Measurements from ENCODE around the gene PLEKHA6. TPM values are rescaled to one million over a fixed set of nuclear protein-coding genes. Genes with fewer than 3 reads are reported as not detected.

The PLEKHA6 gene
- total RNA-seq, 1 donor, result 3.9 TPM

GRCh38 chr1:204263254-204263910 is 96.3 kb downstream of the PLEKHA6 start:
- no peak for DNase-seq (ENCODE audit: low read depth)
- no peak for TF ChIP-seq CTCF (IDR thresholded peaks at IDR 0.05; ENCODE audit: insufficient read depth, low read depth, low read length)
- H3K4me3 ChIP-seq (ENCODE audit: low read depth, low read length), result no peak overlapping the region

- TF ChIP-seq CTCF (IDR thresholded peaks at IDR 0.05; ENCODE audit: insufficient read depth, low read depth, low read length), result no peak
- no peak overlapping the region for H3K4me3 ChIP-seq (ENCODE audit: low read depth, low read length)
- no peak for DNase-seq (ENCODE audit: low read depth)
These were observed 97.0 kb downstream of the PLEKHA6 start for GRCh38 chr1:204262506-204263253.

- DNase-seq (ENCODE audit: low read depth), result peak; percentile 42
- no peak for TF ChIP-seq CTCF (IDR thresholded peaks at IDR 0.05; ENCODE audit: insufficient read depth, low read depth, low read length)
- no peak overlapping the region for H3K4me3 ChIP-seq (ENCODE audit: low read depth, low read length)
These were observed 97.8 kb downstream of the PLEKHA6 start for GRCh38 chr1:204261746-204262505.

- no peak for DNase-seq (ENCODE audit: low read depth)
- no peak for TF ChIP-seq CTCF (IDR thresholded peaks at IDR 0.05; ENCODE audit: insufficient read depth, low read depth, low read length)
- H3K4me3 ChIP-seq (ENCODE audit: low read depth, low read length), result no peak overlapping the region
These were observed 98.5 kb downstream of the PLEKHA6 start for GRCh38 chr1:204261266-204261665.

GRCh38 chr1:204260601-204261197 is 99.0 kb downstream of the PLEKHA6 start:
- peak; percentile 26 for DNase-seq (ENCODE audit: low read depth)
- no peak overlapping the region for H3K4me3 ChIP-seq (ENCODE audit: low read depth, low read length)
- TF ChIP-seq CTCF (IDR thresholded peaks at IDR 0.05; ENCODE audit: insufficient read depth, low read depth, low read length), result no peak

- DNase-seq (ENCODE audit: low read depth), result no peak
- no peak for TF ChIP-seq CTCF (IDR thresholded peaks at IDR 0.05; ENCODE audit: insufficient read depth, low read depth, low read length)
- no peak overlapping the region for H3K4me3 ChIP-seq (ENCODE audit: low read depth, low read length)
These were observed 99.9 kb downstream of the PLEKHA6 start for GRCh38 chr1:204259782-204260181.

Measured in fibroblast of villous mesenchyme (primary cell).